B cell (primary cell): ENCODE data around the gene CLDND2. TPM values are rescaled to one million over a fixed set of nuclear protein-coding genes. Genes with fewer than 3 reads are reported as not detected.

Experiments used
- ATAC-seq: fragments of 200-7000 bp; cut with Tn5 transposase; one replicate; pipeline ENCODE4 v1.10.0; 2021; ENCODE audit warnings: low read depth, mild to moderate bottlenecking, moderate number of reproducible peaks, moderate library complexity
- CTCF ChIA-PET: fragments of 350-600 bp; sonication (Branson Sonifier 250); formaldehyde crosslinking; loops from one replicate; lab custom pipeline; 2021; ENCODE audit warnings: antibody characterized with exemption, inconsistent platforms; lab: Charles Lee
- POLR2A ChIA-PET: fragments of 350-600 bp; sonication (Branson Sonifier 250); formaldehyde crosslinking; loops from one replicate; lab custom pipeline; 2021; ENCODE audit warnings: antibody characterized with exemption; lab: Charles Lee
- DNase-seq: peaks from one replicate; pipeline ENCODE4 v3.0.0; 2013
- H2AFZ ChIP-seq: 2 replicates; pipeline ENCODE4 v1.6.1; 2012; ENCODE audit warnings: mild to moderate bottlenecking, low read depth, low read length; ENCODE audit not compliant: insufficient read depth, poor library complexity, severe bottlenecking
- H3K27ac ChIP-seq, 2 donors: 1 replicate in 1 of 2; 2 replicates in 1 of 2; pipeline ENCODE4 v1.5.1; 2012 to 2013; ENCODE audit warnings: low read length in 2 of 2, mild to moderate bottlenecking in 2 of 2, moderate library complexity in 1 of 2
- H3K27me3 ChIP-seq, 4 experiments: fragments of 200-600 bp in 1 of 4; sonication (generic) in 1 of 4; replicated peaks in 1 of 4; 1 replicate in 2 of 4; 2 replicates in 2 of 4; pipeline versions ENCODE4 v1.6.1 to v1.7.0; 2013 to 2016; ENCODE audit warnings: low read length in 3 of 4, mild to moderate bottlenecking in 2 of 4, mixed read lengths in 1 of 4, moderate library complexity in 1 of 4; ENCODE audit not compliant: insufficient read depth in 4 of 4, control insufficient read depth in 3 of 4; ENCODE audit errors: control extremely low read depth in 1 of 4
- H3K36me3 ChIP-seq, 2 experiments: replicated peaks in 1 of 2; 1 replicate in 1 of 2; 2 replicates in 1 of 2; pipeline versions ENCODE4 v1.6.1 to v1.7.1; 2013; ENCODE audit warnings: low read length in 1 of 2; ENCODE audit not compliant: insufficient read depth in 2 of 2, control insufficient read depth in 1 of 2; ENCODE audit errors: control extremely low read depth in 1 of 2, extremely low read depth in 1 of 2
- H3K4me1 ChIP-seq, 2 donors: fragments of 200-600 bp in 1 of 2; sonication (generic) in 1 of 2; 1 replicate in 1 of 2; 2 replicates in 1 of 2; pipeline versions ENCODE4 v1.5.1 to v1.6.1; 2013 to 2017; ENCODE audit warnings: low read length in 2 of 2; ENCODE audit not compliant: control insufficient read depth in 2 of 2, insufficient read depth in 2 of 2
- H3K4me2 ChIP-seq: replicated peaks from 2 replicates; pipeline ENCODE3; 2012; ENCODE audit warnings: mild to moderate bottlenecking, low read depth, low read length; ENCODE audit not compliant: poor library complexity, severe bottlenecking
- H3K4me3 ChIP-seq, 5 experiments: fragments of 200-600 bp in 1 of 5; sonication (generic) in 1 of 5; 1 replicate in 3 of 5; 2 replicates in 2 of 5; pipeline versions ENCODE4 v1.5.1 to v1.7.0; 2011 to 2016; ENCODE audit warnings: low read length in 4 of 5, mild to moderate bottlenecking in 4 of 5, low read depth in 2 of 5, control low read depth in 1 of 5, moderate library complexity in 1 of 5; ENCODE audit not compliant: insufficient read depth in 1 of 5; ENCODE audit errors: control extremely low read depth in 1 of 5, extremely low read depth in 1 of 5
- H3K79me2 ChIP-seq: fragments of 200-600 bp; sonication (generic); one replicate; pipeline ENCODE4 v1.6.0; 2016; ENCODE audit warnings: low read length; ENCODE audit not compliant: control insufficient read depth, insufficient read depth
- H3K9ac ChIP-seq: fragments of 200-600 bp; sonication (generic); 2 replicates; pipeline ENCODE4 v1.6.1; 2017; ENCODE audit warnings: mild to moderate bottlenecking, low read length, moderate library complexity
- H3K9me3 ChIP-seq, 3 donors: one replicate each; pipeline versions ENCODE4 v1.6.1 to v1.7.1; 2013; ENCODE audit warnings: low read length in 2 of 3; ENCODE audit not compliant: control insufficient read depth in 2 of 3, insufficient read depth in 1 of 3; ENCODE audit errors: control extremely low read depth in 1 of 3
- H4K20me1 ChIP-seq: 2 replicates; pipeline ENCODE4 v1.6.0; 2012; ENCODE audit warnings: mild to moderate bottlenecking, low read length; ENCODE audit not compliant: insufficient read depth, control insufficient read depth, poor library complexity, severe bottlenecking
- H3K27ac Mint-ChIP-seq: one replicate; pipeline ENCODE4 v1.8.0; 2021; ENCODE audit warnings: mixed read lengths
- H3K27me3 Mint-ChIP-seq: one replicate; pipeline ENCODE4 v1.8.0; 2021; ENCODE audit warnings: mixed read lengths
- H3K4me1 Mint-ChIP-seq: one replicate; pipeline ENCODE4 v1.8.0; 2021; ENCODE audit warnings: mixed read lengths
- H3K4me3 Mint-ChIP-seq: one replicate; pipeline ENCODE4 v1.8.0; 2021; ENCODE audit warnings: mixed read lengths
- H3K9me3 Mint-ChIP-seq: one replicate; pipeline ENCODE4 v1.8.0; 2022; ENCODE audit warnings: mixed read lengths; ENCODE audit not compliant: insufficient read depth
- EZH2 ChIP-seq: IDR thresholded peaks from 2 replicates; pipeline ENCODE4 v1.6.1; 2012; ENCODE audit warnings: borderline replicate concordance, low read depth, mild to moderate bottlenecking, moderate library complexity, low read length; ENCODE audit not compliant: insufficient read depth, poor library complexity, severe bottlenecking
- WGBS: methylation state at CpG from one replicate; pipeline ENCODE4 v1.1.5; 2013; ENCODE audit warnings: missing lambda C conversion rate; ENCODE audit not compliant: insufficient coverage; 5-methylcytosine and 5-hydroxymethylcytosine counted together
- intact Hi-C: fragments of 100-400 bp; cut with micrococcal nuclease; formaldehyde crosslinking; loops from one replicate; pipeline ENCODE4 v1.10.0; 2022
- polyA plus RNA-seq: library from polyadenylated mRNA; depleted of rRNA; stranded (reverse); fragments of >200 nt; gene quantifications from 2 replicates; pipeline ENCODE4 v1.2.3, GENCODE V29; 2012
- total RNA-seq, 2 donors: library from RNA; stranded (reverse); fragments of 120-200 nt in 1 of 2; gene quantifications; 1 replicate in 1 of 2; 2 replicates in 1 of 2; pipeline versions ENCODE4 v1.2.3 to v1.2.4, GENCODE V29; 2013 to 2022
- TF ChIP-seq, protein P1 (sequence below): fragments of 200-600 bp; IDR thresholded peaks from one replicate; pipeline ENCODE4 v1.8.0; 2022; ENCODE audit warnings: antibody characterized with exemption, mild to moderate bottlenecking

The CLDND2 gene
- total and polyA plus RNA-seq, 2 donors (not counting 1 experiment from before 2014, with no cell fraction given): 1.9 TPM; not detected in 1

DNA sequence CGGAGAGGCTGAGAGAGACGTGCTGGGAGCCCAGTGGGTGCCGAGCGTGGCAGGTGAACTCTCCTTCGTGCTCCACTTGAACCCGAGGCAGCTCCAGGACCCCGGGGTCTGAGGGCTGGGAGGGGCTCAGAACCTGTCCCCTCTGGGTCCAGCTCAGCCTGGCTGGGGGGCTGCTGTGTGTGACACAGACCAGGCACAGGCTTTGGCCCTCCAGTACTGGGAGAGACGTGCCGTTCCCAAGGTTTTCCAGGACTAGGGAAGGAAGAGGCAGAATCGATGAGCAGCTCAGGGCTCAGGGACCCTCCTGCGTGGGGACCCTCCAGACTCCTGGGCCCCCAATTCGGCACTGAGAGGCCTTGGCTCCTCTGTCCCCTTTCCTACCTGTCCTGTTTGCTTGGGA, 46.4 kb upstream of the CLDND2 start:
- Histone ChIP-seq H3K9ac (no peak overlapping the region), H3K36me3 (peaks cover 4 to 39% of the 10 kb centered on the region in 2 experiments), H3K4me3 (no peak overlapping the region), H3K79me2 (peaks cover 21% of the 10 kb centered on the region), H2AFZ (no peak overlapping the region), H3K27ac (no peak overlapping the region), H3K9me3 (no peaks in the 10 kb centered on the region), H3K4me1 (peaks cover 21 to 38% of the 10 kb centered on the region in 2 donors), H4K20me1 (no peaks in the 10 kb centered on the region), H3K4me2 (no peak overlapping the region), H3K27me3 (no peaks in the 10 kb centered on the region)
- Mint-ChIP-seq H3K9me3 (no peaks in the 10 kb centered on the region), H3K27ac (no peak overlapping the region), H3K4me1 (peaks cover 47% of the 10 kb centered on the region), H3K4me3 (no peak overlapping the region), H3K27me3 (no peaks in the 10 kb centered on the region)
- TF ChIP-seq, protein P1, sequence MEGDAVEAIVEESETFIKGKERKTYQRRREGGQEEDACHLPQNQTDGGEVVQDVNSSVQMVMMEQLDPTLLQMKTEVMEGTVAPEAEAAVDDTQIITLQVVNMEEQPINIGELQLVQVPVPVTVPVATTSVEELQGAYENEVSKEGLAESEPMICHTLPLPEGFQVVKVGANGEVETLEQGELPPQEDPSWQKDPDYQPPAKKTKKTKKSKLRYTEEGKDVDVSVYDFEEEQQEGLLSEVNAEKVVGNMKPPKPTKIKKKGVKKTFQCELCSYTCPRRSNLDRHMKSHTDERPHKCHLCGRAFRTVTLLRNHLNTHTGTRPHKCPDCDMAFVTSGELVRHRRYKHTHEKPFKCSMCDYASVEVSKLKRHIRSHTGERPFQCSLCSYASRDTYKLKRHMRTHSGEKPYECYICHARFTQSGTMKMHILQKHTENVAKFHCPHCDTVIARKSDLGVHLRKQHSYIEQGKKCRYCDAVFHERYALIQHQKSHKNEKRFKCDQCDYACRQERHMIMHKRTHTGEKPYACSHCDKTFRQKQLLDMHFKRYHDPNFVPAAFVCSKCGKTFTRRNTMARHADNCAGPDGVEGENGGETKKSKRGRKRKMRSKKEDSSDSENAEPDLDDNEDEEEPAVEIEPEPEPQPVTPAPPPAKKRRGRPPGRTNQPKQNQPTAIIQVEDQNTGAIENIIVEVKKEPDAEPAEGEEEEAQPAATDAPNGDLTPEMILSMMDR: no peak
- no peak for TF ChIP-seq EZH2
- intact Hi-C loops: loop anchor here (5.0 to 10.0 kb wide), 2 partner anchors 117 to 140 kb away; partner anchors contain the start of gene SIGLEC6
- ATAC-seq: no peak
- WGBS: 97% methylated on average over 12 of the region's 12 CpGs
- no peak for DNase-seq
- CTCF ChIA-PET: interaction anchor here (1.0 kb wide), 1 partner anchor 21 kb away, joined by 3 read pairs; no protein-coding TSS in a partner anchor
- POLR2A ChIA-PET: interaction anchor here (0.7 kb wide), 1 partner anchor 157 kb away, joined by 3 read pairs; no protein-coding TSS in a partner anchor

DNA sequence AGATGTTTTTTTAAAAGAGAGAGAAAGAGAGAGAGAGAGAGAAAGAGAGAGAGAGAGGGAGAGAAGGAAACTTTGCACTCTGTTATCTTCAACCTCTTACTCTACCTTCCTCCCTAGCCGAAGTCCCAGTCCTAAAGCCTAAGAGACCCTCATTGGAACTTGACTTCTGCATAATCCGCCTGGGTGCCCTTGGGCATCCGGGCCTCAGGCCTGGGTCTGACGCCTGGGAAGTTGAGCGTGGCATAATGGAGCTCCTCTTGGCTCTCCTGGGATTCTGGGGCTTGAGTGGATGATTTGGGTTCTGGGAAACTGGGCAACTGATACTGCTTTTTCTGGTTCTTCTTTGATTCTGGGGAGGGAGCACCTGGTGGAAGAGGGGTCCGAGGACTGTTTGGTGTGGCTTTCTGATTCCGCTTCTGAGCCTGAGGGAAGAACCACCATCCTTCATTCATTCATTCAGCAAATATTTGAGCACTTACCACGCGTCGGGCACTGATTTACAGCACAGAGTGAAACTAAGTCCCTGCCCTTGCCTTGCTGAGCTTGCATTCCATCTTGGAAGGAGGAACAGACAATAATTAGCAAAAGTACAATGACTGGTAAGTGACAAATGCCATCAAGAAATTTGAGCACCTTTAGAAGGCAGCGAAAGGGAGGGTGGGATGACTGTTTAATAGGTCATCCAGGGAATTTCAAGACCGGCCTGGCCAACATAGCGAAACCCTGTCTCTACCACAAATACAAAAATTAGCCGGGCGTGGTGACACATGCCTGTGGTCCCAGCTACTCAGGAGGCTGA, 42.3 kb upstream of the CLDND2 start:
- no peak overlapping the region for H3K9ac ChIP-seq
- no peak overlapping the region for H3K4me3 Mint-ChIP-seq
- peaks cover 34% of the 10 kb centered on the region for H3K4me1 Mint-ChIP-seq
- no peak overlapping the region for H2AFZ ChIP-seq
- TF ChIP-seq, protein P1: no peak
- no peak for TF ChIP-seq EZH2
- H3K27ac Mint-ChIP-seq: no peak overlapping the region
- POLR2A ChIA-PET: no interaction called here
- H3K4me3 ChIP-seq: no peak overlapping the region
- H3K4me1 ChIP-seq: peaks cover 25 to 40% of the 10 kb centered on the region in 2 donors
- H4K20me1 ChIP-seq: no peaks in the 10 kb centered on the region
- no peaks in the 10 kb centered on the region for H3K9me3 ChIP-seq
- CTCF ChIA-PET: interaction anchor here (1.4 kb wide), 1 partner anchor 26 kb away, joined by 4 read pairs; no protein-coding TSS in a partner anchor
- no peaks in the 10 kb centered on the region for H3K9me3 Mint-ChIP-seq
- no peaks in the 10 kb centered on the region for H3K27me3 Mint-ChIP-seq
- intact Hi-C loops: loop anchor here (10.0 kb wide), 1 partner anchor 144 kb away; no protein-coding TSS in a partner anchor
- DNase-seq (no peak), ATAC-seq (no peak)
- WGBS: 98% methylated on average over 4 of the region's 15 CpGs
- H3K27me3 ChIP-seq: no peaks in the 10 kb centered on the region
- H3K4me2 ChIP-seq: no peak overlapping the region
- peaks cover 16% of the 10 kb centered on the region for H3K79me2 ChIP-seq
- peaks cover 4 to 37% of the 10 kb centered on the region in 2 experiments for H3K36me3 ChIP-seq
- H3K27ac ChIP-seq: no peak overlapping the region
